Osteocyte (in vitro differentiated cells): Measurements from ENCODE around the gene SYTL2. TPM values are rescaled to one million over a fixed set of nuclear protein-coding genes. Genes with fewer than 3 reads are reported as not detected.
"Not testable (repeated sequence)": the region's sequence is repeated elsewhere in the genome, so short reads cannot be mapped to it uniquely, and the experiment has no call there.

Experiments used
- DNase-seq: peaks from one replicate; pipeline ENCODE4 v3.0.0; 2021; ENCODE audit warnings: mixed read lengths; ENCODE audit not compliant: unreplicated experiment; ENCODE audit errors: extremely low spot score
- H3K27ac Mint-ChIP-seq: one replicate; pipeline ENCODE4 v1.8.0; 2021; ENCODE audit warnings: mild to moderate bottlenecking, mixed read lengths; ENCODE audit not compliant: unreplicated experiment
- H3K27me3 Mint-ChIP-seq: one replicate; pipeline ENCODE4 v1.8.0; 2021; ENCODE audit warnings: mixed read lengths; ENCODE audit not compliant: unreplicated experiment
- H3K36me3 Mint-ChIP-seq: one replicate; pipeline ENCODE4 v1.8.0; 2021; ENCODE audit warnings: mixed read lengths; ENCODE audit not compliant: unreplicated experiment
- H3K4me1 Mint-ChIP-seq: one replicate; pipeline ENCODE4 v1.8.0; 2021; ENCODE audit warnings: mixed read lengths; ENCODE audit not compliant: unreplicated experiment
- H3K4me3 Mint-ChIP-seq: one replicate; pipeline ENCODE4 v1.8.0; 2021; ENCODE audit warnings: mild to moderate bottlenecking, moderate library complexity, mixed read lengths; ENCODE audit not compliant: unreplicated experiment
- H3K9me3 Mint-ChIP-seq: one replicate; pipeline ENCODE4 v1.8.0; 2021; ENCODE audit warnings: mixed read lengths; ENCODE audit not compliant: unreplicated experiment
- total RNA-seq: library from RNA; stranded (reverse); gene quantifications from 2 replicates; pipeline ENCODE4 v1.2.1, GENCODE V29; 2021
- TF ChIP-seq, protein P1 (sequence below): fragments of 200-600 bp; sonication (generic); IDR thresholded peaks from 2 replicates; pipeline ENCODE4 v1.5.0; 2021; ENCODE audit warnings: antibody characterized with exemption, mild to moderate bottlenecking, moderate library complexity

The SYTL2 gene
- total RNA-seq, 1 donor from 2014 or later = 4.0 TPM

GRCh38 chr11:85787168-85787567 is 23.8 kb downstream of the SYTL2 start:
- Mint-ChIP-seq H3K4me3 (no peak overlapping the region), H3K9me3 (peaks cover 6% of the 10 kb centered on the region), H3K27ac (no peak overlapping the region), H3K27me3 (peaks cover 5% of the 10 kb centered on the region), H3K4me1 (no peaks in the 10 kb centered on the region), H3K36me3 (peaks cover 3% of the 10 kb centered on the region)
- no peak for DNase-seq
- TF ChIP-seq, protein P1, sequence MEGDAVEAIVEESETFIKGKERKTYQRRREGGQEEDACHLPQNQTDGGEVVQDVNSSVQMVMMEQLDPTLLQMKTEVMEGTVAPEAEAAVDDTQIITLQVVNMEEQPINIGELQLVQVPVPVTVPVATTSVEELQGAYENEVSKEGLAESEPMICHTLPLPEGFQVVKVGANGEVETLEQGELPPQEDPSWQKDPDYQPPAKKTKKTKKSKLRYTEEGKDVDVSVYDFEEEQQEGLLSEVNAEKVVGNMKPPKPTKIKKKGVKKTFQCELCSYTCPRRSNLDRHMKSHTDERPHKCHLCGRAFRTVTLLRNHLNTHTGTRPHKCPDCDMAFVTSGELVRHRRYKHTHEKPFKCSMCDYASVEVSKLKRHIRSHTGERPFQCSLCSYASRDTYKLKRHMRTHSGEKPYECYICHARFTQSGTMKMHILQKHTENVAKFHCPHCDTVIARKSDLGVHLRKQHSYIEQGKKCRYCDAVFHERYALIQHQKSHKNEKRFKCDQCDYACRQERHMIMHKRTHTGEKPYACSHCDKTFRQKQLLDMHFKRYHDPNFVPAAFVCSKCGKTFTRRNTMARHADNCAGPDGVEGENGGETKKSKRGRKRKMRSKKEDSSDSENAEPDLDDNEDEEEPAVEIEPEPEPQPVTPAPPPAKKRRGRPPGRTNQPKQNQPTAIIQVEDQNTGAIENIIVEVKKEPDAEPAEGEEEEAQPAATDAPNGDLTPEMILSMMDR = no peak

- no peak overlapping the region for H3K4me3 Mint-ChIP-seq
- H3K9me3 Mint-ChIP-seq = peaks cover 6% of the 10 kb centered on the region
Measured at GRCh38 chr11:85784480-85785265, 26.3 kb downstream of the SYTL2 start.

DNA sequence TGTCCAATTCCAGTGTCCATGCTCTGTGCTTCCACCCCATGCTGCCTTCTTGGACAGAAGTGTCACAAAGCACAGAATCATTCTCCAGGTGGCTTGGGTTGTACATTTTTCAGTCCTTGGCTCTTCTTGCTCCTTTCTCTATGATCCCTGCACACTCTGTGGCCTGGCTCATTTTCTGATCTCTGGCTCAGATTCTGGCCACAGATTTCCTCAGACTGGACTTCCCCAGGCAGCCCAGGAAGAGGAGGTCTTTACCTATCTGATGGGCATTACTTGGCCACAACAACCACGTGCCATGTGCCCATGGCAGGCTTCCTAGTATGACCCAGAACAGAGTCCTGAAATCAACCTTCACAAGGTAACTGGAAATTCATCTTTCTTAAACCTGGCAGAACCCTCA is 27.2 kb downstream of the SYTL2 start:
- Mint-ChIP-seq H3K4me1 (no peaks in the 10 kb centered on the region), H3K4me3 (no peak overlapping the region), H3K36me3 (peaks cover 3% of the 10 kb centered on the region), H3K27ac (no peak overlapping the region), H3K27me3 (peaks cover 5% of the 10 kb centered on the region), H3K9me3 (peaks cover 6% of the 10 kb centered on the region)
- TF ChIP-seq, protein P1 = no peak
- no peak for DNase-seq

More at GRCh38 chr11:85784480-85785265, 26.3 kb downstream of the SYTL2 start:
- DNase-seq = no peak
- no peak overlapping the region for H3K27ac Mint-ChIP-seq
- H3K4me1 Mint-ChIP-seq = no peaks in the 10 kb centered on the region
- TF ChIP-seq, protein P1 = no peak
- H3K36me3 Mint-ChIP-seq = peaks cover 3% of the 10 kb centered on the region
- H3K27me3 Mint-ChIP-seq = peaks cover 5% of the 10 kb centered on the region

GRCh38 chr11:85780780-85781517 is 30.0 kb downstream of the SYTL2 start:
- not testable (repeated sequence) for H3K4me1 Mint-ChIP-seq, H3K27me3 Mint-ChIP-seq, H3K27ac Mint-ChIP-seq, H3K9me3 Mint-ChIP-seq, H3K36me3 Mint-ChIP-seq, H3K4me3 Mint-ChIP-seq, DNase-seq

GRCh38 chr11:85779956-85780640 is 30.8 kb downstream of the SYTL2 start:
- Mint-ChIP-seq H3K4me1 (no peaks in the 10 kb centered on the region), H3K27ac (no peak overlapping the region)
- DNase-seq = no peak

DNA sequence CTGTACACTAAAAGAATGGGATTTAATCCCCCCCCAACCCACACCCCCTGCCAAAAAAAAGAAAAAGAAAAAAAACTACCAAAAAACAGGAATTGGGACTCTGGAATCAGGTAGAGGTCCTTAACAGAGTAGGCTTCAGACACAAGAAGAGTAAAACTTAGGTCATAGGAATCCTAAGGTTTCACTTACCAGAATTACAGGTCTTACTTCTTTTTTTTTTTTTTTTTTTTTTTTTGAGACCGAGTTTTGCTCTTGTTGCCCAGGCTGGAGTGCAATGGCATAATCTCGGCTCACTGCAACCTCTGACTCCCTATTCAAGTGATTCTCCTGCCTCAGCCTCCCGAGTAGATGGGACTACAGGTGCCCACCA is 33.4 kb downstream of the SYTL2 start:
- H3K4me1 Mint-ChIP-seq = peaks cover 22% of the 10 kb centered on the region
- not testable (repeated sequence) for H3K27me3 Mint-ChIP-seq, H3K27ac Mint-ChIP-seq, H3K4me3 Mint-ChIP-seq, H3K36me3 Mint-ChIP-seq, DNase-seq, H3K9me3 Mint-ChIP-seq

More at GRCh38 chr11:85779956-85780640, 30.8 kb downstream of the SYTL2 start:
- H3K9me3 Mint-ChIP-seq = peaks cover 6% of the 10 kb centered on the region
- H3K27me3 Mint-ChIP-seq = peaks cover 5% of the 10 kb centered on the region
- H3K4me3 Mint-ChIP-seq = no peak overlapping the region
- H3K36me3 Mint-ChIP-seq = peaks cover 3% of the 10 kb centered on the region
- TF ChIP-seq, protein P1 = no peak
